Calu3 (cell line): ENCODE measurements around the gene NXNL1. TPM values are rescaled to one million over a fixed set of nuclear protein-coding genes. Genes with fewer than 3 reads are reported as not detected.

Source experiments
- BruUV-seq: library from RNA; stranded (reverse); fragments of 400-500 nt; replicated peaks from 2 replicates; lab custom pipeline; 2021; lab: Mats Ljungman, UMichigan
- CTCF ChIA-PET: fragments of 300-600 bp; sonication (Branson Sonifier 250); formaldehyde crosslinking; loops from one replicate; lab custom pipeline; 2022; ENCODE audit warnings: antibody characterized with exemption; lab: Charles Lee
- DNase-seq: peaks from one replicate; pipeline ENCODE4 v3.0.0; 2022
- H3K27ac Mint-ChIP-seq: one replicate; pipeline ENCODE4 v1.8.0; 2022; ENCODE audit warnings: mixed read lengths; ENCODE audit not compliant: unreplicated experiment
- H3K27me3 Mint-ChIP-seq: one replicate; pipeline ENCODE4 v1.8.0; 2022; ENCODE audit warnings: mixed read lengths; ENCODE audit not compliant: unreplicated experiment
- H3K36me3 Mint-ChIP-seq: one replicate; pipeline ENCODE4 v1.8.0; 2022; ENCODE audit warnings: mild to moderate bottlenecking, moderate library complexity, mixed read lengths; ENCODE audit not compliant: insufficient read depth, unreplicated experiment
- H3K4me1 Mint-ChIP-seq: one replicate; pipeline ENCODE4 v1.8.0; 2022; ENCODE audit warnings: mild to moderate bottlenecking, low read depth, mixed read lengths; ENCODE audit not compliant: unreplicated experiment
- H3K4me3 Mint-ChIP-seq: one replicate; pipeline ENCODE4 v1.8.0; 2022; ENCODE audit warnings: mild to moderate bottlenecking, low read depth, moderate library complexity, mixed read lengths; ENCODE audit not compliant: unreplicated experiment
- H3K9me3 Mint-ChIP-seq: one replicate; pipeline ENCODE4 v1.8.0; 2022; ENCODE audit warnings: low read depth, mixed read lengths; ENCODE audit not compliant: unreplicated experiment
- intact Hi-C: fragments of 100-400 bp; cut with micrococcal nuclease; formaldehyde crosslinking; loops from one replicate; pipeline ENCODE4 v1.10.0; 2022; ENCODE audit not compliant: unreplicated experiment
- total RNA-seq: library from RNA; stranded (reverse); gene quantifications from 2 replicates; pipeline ENCODE4 v1.2.3, GENCODE V29; 2022
- TF ChIP-seq, protein P1 (sequence below): fragments of 200-600 bp; IDR thresholded peaks from one replicate; pipeline ENCODE4 v1.8.0; 2022; ENCODE audit warnings: antibody characterized with exemption; ENCODE audit not compliant: unreplicated experiment

Gene NXNL1
- total RNA-seq, 1 experiment from 2014 or later = not detected

DNA sequence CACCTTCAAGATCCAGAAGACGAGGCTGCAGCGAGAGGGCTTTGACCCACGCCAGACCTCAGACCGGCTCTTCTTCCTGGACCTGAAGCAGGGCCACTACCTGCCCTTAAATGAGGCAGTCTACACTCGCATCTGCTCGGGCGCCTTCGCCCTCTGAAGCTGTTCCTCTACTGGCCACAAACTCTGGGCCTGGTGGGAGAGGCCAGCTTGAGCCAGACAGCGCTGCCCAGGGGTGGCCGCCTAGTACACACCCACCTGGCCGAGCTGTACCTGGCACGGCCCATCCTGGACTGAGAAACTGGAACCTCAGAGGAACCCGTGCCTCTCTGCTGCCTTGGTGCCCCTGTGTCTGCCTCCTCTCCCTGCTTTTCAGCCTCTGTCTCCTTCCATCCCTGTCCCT lies 43.7 kb upstream of the NXNL1 start:
- no TSS peak for BruUV-seq
- intact Hi-C loops = no loop called here
- TF ChIP-seq, protein P1, sequence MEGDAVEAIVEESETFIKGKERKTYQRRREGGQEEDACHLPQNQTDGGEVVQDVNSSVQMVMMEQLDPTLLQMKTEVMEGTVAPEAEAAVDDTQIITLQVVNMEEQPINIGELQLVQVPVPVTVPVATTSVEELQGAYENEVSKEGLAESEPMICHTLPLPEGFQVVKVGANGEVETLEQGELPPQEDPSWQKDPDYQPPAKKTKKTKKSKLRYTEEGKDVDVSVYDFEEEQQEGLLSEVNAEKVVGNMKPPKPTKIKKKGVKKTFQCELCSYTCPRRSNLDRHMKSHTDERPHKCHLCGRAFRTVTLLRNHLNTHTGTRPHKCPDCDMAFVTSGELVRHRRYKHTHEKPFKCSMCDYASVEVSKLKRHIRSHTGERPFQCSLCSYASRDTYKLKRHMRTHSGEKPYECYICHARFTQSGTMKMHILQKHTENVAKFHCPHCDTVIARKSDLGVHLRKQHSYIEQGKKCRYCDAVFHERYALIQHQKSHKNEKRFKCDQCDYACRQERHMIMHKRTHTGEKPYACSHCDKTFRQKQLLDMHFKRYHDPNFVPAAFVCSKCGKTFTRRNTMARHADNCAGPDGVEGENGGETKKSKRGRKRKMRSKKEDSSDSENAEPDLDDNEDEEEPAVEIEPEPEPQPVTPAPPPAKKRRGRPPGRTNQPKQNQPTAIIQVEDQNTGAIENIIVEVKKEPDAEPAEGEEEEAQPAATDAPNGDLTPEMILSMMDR = no peak
- no peaks in the 10 kb centered on the region for H3K27me3 Mint-ChIP-seq
- no peak overlapping the region for H3K4me3 Mint-ChIP-seq
- no peak for DNase-seq
- peaks cover 6% of the 10 kb centered on the region for H3K4me1 Mint-ChIP-seq
- H3K36me3 Mint-ChIP-seq = peaks cover 62% of the 10 kb centered on the region
- no peaks in the 10 kb centered on the region for H3K9me3 Mint-ChIP-seq
- CTCF ChIA-PET = no interaction called here
- H3K27ac Mint-ChIP-seq = peak overlapping the region; percentile 44

- no peak overlapping the region for H3K4me3 Mint-ChIP-seq
- peaks cover 6% of the 10 kb centered on the region for H3K4me1 Mint-ChIP-seq
- CTCF ChIA-PET = no interaction called here
- no peaks in the 10 kb centered on the region for H3K9me3 Mint-ChIP-seq
- H3K36me3 Mint-ChIP-seq = peaks cover 60% of the 10 kb centered on the region
- H3K27me3 Mint-ChIP-seq = no peaks in the 10 kb centered on the region
- intact Hi-C loops = no loop called here
- BruUV-seq = no TSS peak
- no peak overlapping the region for H3K27ac Mint-ChIP-seq
- DNase-seq = no peak
- TF ChIP-seq, protein P1 = no peak
Observed at GRCh38 chr19:17504030-17504429, 43.3 kb upstream of the NXNL1 start.

- no peak overlapping the region for H3K27ac Mint-ChIP-seq
- TF ChIP-seq, protein P1 = no peak
- CTCF ChIA-PET = no interaction called here
- H3K36me3 Mint-ChIP-seq = peaks cover 55% of the 10 kb centered on the region
- DNase-seq = no peak
- BruUV-seq = no TSS peak
- intact Hi-C loops = no loop called here
- no peak overlapping the region for H3K4me3 Mint-ChIP-seq
- no peaks in the 10 kb centered on the region for H3K9me3 Mint-ChIP-seq
- peaks cover 12% of the 10 kb centered on the region for H3K4me1 Mint-ChIP-seq
- H3K27me3 Mint-ChIP-seq = no peaks in the 10 kb centered on the region
Observed at GRCh38 chr19:17503240-17503639, 42.5 kb upstream of the NXNL1 start.

DNA sequence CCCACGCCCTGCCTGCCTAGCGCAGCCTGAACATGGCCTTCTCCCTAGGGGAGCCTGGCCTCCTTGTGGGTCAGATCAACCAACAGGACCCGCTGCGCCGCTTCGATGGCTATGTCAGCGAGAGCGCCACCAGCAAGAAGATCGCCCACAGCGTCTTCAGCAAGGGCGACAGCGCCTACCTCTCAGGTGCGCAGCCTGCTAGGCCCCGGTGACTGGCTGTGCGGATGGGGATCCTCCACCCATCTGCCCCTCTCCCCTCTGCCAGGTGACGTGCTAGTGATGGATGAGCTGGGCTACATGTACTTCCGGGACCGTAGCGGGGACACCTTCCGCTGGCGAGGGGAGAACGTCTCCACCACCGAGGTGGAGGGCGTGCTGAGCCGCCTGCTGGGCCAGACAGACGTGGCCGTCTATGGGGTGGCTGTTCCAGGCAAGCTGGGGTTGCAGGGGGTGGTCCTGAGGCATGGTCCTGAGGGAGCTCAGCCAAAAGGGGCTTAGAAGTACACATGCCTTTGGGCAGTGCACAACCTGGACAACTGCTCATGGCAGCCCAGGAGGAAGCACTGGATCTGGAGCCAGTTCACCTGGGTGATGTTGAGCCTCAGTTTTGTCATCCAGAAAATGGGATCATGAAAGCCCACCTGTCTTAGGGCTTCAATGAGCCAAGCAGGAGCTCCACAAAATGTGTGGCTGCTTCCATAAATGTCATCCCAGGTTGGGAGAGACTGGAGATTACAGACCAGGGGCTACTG lies 39.9 kb upstream of the NXNL1 start:
- intact Hi-C loops = no loop called here
- peaks cover 47% of the 10 kb centered on the region for H3K36me3 Mint-ChIP-seq

More for the DNA sequence above, 39.9 kb upstream of the NXNL1 start:
- CTCF ChIA-PET = interaction anchor here (0.6 kb wide), 1 partner anchor 259 kb away, joined by 3 read pairs; no protein-coding TSS in a partner anchor
- Mint-ChIP-seq H3K4me3 (no peak overlapping the region), H3K27me3 (no peaks in the 10 kb centered on the region), H3K4me1 (peaks cover 9% of the 10 kb centered on the region), H3K9me3 (no peaks in the 10 kb centered on the region), H3K27ac (no peak overlapping the region)
- DNase-seq = no peak
- TF ChIP-seq, protein P1 = no peak
- no TSS peak for BruUV-seq
